ENCODE data around the gene CCDC71.

DNA sequence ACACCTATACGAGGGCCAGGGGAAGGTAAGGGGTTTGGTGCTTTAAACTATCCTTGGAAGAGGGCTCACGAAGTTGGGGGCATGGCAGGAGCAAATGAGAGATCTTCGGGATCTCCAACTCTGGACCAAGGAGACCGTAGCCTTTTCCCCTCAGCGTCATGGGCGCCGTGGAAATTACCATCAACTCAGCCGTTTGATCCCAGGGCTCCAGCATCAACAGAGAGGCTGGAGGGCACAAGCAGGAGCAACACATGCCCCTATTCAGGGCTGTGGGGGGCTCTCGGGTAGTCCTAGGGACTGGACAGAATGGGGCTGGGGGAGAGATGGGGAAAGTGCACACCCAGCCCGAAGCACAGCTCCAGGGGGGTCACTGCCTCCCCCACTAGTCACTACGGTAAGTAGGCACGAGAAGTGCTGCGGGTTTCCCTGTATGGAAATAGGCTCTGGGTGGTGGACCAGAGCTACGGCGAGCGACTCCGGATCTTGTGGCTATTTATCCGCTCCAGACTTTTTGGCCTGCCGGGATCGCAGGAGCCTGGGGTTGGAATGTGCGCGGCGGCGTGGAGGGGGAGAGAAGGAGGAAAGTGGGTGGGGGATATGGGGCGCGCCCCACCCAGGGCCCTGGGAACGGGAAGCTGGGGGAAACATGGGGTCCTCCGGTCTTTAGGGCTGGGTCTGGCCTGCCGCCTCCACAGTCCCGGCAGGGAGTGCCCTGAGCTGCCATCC, 32.7 kb downstream of the CCDC71 start:
- no peak for TF ChIP-seq EZH2 (IDR thresholded peaks at IDR 0.05; ENCODE audit: borderline replicate concordance)
- no peak for TF ChIP-seq CTCF (IDR thresholded peaks at IDR 0.05; ENCODE audit: poor library complexity)
- TF ChIP-seq EZH2phosphoT487 (IDR thresholded peaks at IDR 0.05; ENCODE audit: low read depth, severe bottlenecking, unreplicated experiment), result no peak

All from hepatocyte (in vitro differentiated cells).